Fibroblast of upper back skin (primary cell): Measurements from ENCODE around the gene LRPPRC.
"Not testable (repeated sequence)": the region's sequence is repeated elsewhere in the genome, so short reads cannot be mapped to it uniquely, and the experiment has no call there.

Experiments used
- DNase-seq: peaks from one replicate; pipeline ENCODE4 v3.0.0-alpha.2; 2013

Gene LRPPRC

DNA sequence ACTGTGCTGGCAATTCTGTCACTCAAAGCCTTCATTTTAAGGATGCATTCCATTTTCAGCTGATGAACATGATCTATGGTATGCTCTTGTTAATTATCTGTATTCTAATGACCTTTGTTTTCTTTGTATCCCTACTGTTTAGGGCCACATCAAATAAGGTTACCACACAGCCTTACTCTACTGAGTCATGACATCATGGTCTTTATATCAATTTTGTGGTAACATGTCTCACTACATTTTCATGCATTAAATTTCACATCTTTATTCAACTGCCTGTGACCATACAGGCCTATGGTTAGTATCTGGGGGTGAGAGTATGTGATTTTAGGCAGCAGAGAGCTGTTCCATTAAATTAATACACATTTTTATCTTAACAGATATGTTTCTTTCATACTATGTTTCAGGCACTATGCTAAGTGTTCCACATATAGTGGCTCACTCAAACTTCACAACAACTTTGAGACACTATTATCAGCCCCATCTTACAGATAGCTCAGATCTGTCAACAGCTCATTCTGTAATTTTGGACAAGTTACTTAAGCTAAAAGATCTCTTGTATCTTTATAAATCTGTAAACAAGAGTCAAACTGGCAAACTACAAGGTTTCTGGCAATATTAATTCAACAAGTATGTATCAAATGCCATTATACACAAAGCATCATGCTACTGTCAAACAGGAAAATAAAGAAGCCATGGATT, 18.0 kb downstream of the LRPPRC start:
- DNase-seq: no peak

DNA sequence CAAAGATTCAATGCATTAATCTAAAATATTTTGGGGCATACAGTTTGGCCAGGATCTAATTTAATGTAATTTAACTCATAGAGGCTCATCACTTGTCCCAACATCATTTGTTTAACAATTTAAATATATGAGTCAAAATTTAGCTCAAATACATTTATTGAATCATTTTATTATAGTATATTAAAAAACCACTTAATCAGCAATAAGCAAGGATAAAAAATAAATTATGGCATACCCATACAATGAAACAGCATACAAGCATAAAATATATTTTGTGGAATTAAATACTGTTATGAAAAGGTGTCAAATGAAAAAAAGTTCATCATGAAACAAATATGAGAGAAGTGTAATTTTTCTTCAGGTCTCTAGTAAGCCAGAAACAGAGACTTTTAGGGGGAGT, 34.9 kb downstream of the LRPPRC start:
- DNase-seq: no peak

DNA sequence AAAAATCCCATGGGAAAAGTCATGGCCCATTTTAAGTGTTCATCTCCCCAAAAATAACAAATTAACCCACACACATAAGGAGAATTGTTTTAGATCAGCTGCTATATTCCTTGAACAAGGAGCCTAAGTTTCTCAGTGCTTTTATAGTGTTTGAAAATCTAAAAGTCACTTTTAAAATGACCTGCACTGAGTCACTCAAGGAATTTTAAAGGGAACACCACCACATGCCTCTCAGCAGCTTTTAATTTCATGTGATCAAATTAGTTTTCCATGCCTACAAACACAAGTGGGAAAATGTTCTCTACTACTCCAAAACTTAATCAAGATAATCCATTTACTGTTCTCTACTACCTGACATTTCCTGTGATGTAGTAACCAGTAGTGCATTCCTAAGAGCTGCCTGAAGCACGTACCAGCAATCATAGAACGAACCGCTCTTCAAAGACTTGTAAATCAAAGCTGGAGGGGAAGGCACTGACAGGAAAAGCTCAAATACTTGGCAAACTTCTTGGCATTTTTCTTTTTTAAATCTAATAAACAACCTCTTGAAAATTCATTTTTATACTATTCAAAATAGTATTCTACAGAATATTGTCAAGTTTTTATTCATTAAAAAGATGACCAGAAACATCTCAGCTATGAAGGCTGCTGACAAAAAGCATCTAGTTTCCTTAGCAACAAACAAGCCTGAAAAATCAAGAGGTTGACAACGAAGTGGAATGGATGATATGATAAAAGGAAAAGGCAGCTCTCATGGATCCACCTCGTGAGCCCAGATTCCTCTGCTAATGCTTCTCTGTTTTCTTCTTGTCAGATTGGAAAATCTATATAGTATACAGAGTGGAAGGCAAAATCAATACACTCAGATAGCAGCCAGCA, 37.2 kb downstream of the LRPPRC start:
- no peak for DNase-seq

DNA sequence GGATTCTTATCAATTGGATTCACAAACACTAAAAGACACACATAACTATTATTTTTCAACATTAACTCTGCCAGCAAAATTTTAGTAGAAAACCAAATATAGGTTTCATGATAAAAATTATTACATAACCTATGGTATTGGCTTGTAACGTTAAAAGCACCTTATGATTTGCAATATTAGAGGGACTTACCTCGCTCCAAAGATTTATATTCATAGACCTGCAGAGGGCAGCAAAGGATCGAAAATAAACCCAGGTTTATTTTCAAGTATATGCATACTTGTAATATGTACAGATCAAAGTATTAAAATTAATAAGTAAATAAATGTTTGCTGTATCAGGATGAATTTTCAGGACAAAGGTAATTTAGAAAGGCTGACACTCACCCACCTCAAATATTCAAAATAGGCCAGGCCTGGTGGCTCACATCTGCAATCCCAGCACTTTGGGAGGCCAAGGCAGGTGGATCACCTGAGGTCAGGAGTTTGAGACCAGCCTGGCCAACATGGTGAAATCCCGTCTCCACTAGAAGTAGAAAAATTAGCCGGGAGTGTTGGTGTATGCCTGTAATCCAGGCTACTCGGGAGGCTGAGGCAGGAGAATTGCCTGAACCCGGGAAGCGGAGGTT, 45.3 kb downstream of the LRPPRC start:
- peak; percentile 40 for DNase-seq

DNA sequence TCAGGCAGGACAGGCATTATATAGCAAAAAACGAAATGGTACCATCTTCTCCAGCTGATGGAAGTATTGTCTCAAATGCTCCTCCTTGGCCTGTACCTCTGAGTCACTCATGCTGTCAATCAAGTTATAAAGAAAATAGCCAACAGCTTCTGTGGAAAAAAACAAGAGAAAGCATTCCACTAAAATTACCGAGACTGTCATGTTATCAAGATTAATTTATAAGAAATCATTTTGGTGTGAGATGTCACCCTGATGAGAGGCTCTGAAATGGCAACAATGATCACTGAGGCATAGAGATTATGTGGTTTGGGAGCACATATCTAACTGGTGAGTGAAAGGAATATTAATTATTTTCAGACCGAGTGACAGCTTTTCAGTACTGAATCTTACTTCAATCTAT, 47.4 kb downstream of the LRPPRC start:
- no peak for DNase-seq

DNA sequence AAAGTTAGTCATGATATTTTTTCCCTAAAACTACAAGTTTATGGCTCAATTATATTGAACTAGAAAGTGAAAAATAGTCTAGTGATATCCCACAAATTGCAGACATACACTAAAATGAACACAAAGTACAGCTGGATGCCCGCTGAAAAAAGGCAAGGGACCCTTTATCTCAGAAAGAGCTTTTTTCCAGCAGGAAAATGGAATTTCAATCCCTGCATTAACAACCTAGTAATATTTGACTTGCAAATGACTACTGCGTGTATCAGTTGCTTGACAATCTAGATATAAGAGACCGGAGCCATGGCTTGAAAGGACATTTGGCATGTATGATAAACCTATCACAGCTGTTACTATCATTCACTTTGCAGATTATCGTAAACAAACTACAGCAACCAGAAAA, 49.1 kb downstream of the LRPPRC start:
- no peak for DNase-seq

DNA sequence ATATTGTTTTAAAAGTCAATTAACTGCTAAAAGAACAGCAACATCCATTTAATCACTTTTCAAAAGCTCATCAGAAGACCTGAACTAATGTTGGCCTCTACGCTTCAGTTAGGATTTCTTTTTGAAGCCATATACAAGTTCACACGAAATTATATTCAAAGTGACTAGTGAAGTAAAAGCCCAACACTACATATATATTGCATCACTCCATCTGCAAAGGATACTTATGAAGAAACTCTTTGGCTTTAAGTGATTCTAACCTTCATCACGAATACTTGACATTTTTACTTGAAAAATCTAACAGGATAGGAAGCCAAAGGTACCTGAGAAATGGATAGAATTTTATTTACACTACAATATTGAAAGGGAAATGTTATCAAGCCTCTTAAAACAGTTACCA, 50.4 kb downstream of the LRPPRC start:
- DNase-seq: no peak

DNA sequence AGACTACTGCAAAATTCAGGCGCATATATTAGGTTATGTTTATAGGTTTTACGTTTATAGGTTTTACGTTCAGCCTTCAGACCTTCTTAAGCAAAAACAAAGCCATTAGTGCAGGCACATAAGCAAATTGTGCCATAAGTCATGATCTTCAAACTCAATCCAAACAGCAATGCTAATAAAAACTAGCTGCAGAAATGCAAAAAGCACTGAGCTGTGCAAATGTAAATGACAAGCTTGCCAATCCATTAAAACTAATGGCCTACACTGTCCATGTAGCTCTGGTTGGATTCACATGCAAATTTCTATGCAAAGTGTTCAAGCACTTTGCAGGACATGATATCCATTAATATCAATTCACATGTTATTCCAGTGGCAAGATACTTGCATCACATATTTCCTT, 50.9 kb downstream of the LRPPRC start:
- DNase-seq: no peak

DNA sequence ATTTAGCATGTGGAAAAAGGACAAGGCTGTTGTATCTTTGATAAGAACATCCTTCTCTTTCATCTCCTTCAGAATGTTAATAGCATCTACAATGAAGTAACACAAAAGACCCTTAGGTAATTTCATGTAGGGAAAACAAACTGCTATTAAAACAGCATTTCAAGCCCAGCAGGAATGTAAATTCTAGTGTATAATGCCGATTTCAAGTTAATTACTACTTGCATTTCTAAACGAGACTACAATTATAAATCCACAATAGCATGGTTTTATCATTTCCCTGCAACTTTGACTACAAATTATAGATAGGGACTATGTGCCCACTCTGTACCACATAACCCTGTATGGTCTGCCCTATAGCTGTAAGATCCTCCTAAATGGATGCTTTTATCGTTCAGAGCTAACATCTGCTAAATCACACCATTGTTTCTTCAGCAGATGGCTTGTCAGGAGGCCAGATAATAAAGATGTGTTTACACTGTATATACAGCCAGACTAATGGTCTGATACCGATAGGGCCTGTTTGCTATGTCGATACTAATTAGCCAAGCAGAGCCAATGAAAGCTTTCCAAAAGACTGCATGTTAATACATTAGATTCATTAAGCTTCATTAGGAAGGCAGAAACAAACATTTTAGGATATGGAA, 51.9 kb downstream of the LRPPRC start:
- DNase-seq: no peak

DNA sequence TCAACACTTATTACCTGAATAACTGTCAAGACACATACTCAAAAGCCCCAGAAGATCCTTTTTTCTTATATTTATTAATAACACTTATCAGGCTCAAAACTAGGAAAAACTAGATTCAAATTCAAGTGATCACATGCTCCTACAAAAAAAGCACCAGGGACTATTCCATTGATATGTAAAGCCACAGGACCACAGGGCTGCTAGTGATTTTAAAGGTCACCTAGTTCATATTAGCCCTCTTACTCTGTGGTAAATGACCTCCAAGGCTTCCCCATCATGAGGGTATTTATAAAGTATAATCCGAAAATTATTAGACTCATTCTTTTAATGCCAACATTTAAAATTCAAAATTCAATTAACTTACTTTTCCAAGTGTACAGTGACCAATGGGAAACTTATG, 52.5 kb downstream of the LRPPRC start:
- DNase-seq: no peak

DNA sequence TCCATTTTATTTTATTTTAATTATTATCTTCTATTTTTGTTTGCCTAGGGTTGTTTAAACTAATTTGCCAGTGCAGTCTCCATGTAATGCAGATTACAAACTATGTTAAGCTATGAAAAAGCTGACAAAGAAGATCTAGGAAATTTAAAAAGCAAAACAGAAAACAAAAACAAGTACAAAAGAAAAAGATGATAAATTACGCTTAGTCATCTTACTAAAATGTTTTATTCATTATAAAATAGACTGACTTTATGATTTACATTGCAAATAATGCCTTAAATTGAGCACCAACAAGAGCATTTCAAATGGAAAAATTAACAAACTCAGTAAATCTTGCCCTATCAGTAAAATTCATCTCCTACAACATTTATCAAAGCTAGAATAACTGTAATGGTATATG, 52.9 kb downstream of the LRPPRC start:
- no peak for DNase-seq

DNA sequence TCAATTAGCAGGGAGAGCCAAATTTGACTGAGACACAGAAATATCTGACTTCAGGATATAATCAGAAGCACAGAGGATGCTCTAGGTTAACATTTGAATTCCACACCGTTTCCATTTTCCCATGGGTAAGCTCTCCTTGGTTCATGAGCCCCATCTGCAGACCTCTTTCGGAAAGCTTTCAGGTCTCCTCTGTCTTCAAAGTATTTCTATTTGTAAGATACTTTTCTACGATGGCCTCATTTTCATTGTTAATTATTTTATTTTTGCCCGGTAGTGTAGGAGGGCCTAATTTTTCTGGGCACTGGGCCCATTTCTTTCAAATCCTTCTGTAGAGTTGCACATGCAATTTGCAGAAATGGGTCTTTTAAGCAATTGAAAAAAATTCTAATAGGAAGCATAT, 53.8 kb downstream of the LRPPRC start:
- no peak for DNase-seq

DNA sequence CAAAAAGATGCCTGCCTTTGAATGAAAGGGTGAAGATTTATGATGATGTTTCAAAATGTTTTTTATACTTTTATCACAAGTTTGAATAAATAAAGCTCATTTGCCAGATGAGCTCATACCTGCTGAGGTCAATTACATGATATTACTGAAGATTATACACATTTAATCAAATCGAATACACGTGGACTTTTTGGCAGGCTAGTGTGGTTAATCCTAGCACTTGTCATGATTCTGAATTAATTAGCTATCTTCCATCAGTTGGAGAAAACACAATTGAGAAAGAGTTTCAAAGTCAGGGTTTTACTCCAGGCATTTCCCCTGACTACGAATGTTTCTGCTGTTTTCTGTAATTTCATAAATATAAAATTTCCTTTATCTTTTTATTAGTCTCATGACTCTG, 54.4 kb downstream of the LRPPRC start:
- no peak for DNase-seq

DNA sequence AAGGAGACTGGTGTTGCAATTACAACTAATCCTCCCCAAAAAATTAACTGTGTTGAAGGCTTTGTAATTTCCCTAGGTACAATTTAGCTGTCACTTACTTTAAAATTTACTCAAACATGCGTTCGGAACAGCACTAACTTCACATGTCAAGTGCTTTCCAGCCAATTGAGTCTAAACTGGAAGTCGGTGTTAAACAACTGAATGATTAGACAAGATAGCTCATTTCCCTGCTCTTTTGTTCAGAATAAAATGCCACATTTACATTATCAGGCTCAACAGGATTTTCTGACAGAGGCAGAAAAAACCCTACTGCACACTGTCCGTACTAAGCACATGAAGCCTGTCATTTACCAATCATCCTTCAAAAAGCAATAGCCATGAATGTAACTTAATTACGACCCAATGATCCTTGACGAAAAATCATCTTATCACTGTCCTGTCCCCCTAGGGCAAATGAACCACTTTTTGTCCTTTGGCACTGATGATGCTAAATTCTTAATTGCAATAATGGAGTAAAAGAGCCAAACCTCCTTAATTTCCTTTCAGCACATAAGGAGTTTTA, 56.0 kb downstream of the LRPPRC start:
- DNase-seq: no peak

DNA sequence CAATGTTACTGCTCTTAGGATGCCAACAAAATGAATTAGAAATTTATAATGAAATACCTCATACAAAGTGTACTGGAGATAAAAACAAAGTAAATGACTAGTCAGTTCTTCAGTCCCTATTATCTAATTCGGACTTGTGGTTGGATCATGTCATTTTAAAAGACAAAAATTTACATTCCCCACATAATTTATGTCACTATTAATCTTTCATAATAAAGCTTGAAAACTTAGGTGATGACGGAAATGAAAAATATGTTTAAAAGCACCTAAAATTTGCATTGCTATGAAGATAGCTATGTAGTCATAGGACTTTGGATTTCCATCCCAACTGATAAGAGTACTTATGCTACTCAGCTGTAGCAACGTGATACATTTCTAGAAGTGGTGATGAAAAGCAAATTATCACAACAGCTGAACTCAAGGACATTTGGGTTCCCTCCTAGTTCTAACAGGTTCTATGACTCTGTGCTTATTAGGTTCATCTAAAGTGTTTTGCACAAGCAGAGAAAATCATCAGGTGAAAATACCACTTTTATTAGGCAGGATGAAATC, 58.4 kb downstream of the LRPPRC start:
- DNase-seq: no peak

DNA sequence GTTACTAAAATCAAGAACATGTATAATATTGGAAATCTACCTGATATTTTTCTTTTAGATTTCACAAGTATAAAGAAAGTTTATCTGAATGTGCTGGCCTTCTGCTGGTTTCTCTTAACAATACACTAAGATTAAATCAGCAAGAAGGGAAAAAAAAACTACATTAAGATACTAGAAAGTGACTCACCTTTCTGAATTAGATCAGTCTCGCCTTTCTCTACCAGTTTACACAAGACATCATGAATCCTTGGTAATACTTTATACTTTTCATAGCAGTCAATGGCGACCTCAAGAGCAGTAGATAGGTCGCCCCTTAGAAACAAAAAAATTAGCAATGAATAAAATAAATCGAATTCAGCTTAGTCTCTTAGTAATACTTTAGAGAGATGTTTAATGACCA, 61.2 kb downstream of the LRPPRC start:
- no peak for DNase-seq

DNA sequence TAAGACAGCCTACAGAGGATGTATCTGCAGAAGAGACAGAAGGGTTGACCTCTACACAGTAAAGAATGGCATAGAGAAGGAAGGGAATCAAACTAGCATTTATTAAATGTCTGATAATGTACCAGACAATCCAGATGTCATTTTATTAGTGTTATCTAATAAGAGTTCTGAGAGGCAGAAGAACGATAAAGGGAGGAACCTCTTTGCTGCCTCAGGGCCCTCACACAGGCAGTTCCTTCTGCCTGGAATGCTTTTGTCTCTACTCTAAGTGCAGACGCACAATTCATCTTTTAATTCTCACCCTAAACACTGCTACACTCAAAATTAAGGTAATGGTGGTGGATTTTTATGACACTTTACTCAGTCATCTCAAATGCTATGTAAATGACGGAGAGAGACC, 64.5 kb downstream of the LRPPRC start:
- no peak for DNase-seq

DNA sequence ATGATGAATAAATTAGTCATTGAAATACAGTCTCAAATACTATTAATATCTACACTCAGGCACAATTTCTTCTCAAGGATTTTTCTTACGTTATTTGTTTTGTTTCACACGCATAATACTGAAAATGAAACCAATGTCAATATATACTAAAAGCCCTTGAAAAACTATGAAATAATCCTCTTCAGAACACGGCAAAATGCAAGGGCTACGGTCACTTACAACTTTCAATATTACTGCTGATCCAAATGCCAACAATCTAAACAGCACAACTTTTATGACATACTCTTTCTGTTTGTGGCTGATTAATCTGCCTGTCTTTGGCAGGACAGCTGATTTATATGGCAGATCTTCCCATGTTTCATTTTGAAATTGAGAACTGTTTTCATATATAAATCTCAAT, 68.3 kb downstream of the LRPPRC start:
- no peak for DNase-seq

DNA sequence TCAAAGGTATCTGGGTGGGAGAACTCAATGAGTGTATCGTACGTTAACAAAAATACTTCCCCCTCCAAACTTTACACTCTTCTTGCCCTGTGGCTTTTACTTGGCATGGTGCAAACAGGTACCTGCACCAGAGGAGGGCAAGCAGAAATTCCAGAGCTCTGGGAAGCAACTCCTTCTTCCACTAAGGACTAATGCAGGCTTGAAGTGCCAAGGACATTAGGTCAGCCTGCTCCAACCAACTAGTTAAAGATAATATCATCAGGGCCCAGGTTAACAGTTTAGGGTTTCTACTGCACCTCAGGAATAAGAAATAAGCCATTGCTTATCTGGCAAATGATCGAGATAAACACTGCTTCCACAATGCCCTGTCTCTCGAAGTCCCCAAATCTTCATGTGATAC, 70.4 kb downstream of the LRPPRC start:
- no peak for DNase-seq

DNA sequence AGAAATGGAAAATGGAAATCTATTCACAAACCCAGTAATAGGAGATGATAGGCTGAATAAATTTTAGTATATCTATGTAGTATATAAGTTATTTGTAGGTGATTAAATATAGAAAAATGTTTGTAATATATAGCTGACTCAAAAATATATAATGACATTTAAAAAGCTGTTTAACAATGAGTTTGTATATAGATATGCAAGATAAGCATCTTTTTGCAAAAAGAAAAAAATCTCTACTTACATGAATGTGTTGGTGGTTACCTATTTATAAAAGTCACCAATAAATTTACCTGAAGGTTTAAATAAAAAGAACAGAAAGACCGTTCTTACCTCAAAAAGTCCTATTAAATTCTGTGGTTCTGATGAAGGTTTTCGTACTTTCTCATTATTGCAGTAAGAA, 71.3 kb downstream of the LRPPRC start:
- DNase-seq: no peak

DNA sequence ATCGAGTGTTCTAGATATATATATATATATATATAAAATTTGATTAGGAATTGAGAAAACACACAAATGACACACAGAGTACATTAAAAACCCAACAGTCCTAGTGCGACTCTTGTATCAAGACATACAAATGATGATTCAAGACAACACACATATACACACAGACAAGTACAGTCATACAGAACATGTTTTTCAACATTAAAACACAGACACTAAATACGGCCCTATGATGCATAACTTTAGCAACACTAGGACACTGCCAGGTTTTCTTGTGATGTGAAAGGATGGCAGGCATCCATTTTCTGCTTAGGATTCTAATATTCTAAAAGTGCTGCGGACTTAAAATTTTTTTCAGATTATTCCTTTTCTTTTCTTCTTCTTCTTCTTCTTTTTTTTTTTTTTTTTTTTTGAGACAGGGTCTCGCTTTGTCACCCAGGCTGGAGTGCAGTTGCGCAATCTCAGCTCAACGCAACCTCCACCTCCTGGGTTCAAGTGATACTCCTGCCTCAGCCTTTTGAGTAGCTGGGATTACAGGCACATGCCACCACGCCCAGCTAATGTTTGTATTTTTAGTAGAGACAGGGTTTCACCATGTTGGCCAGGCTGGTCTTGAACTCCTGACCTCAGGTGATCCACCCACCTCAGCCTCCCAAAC, 84.5 kb downstream of the LRPPRC start:
- DNase-seq: not testable (repeated sequence)

DNA sequence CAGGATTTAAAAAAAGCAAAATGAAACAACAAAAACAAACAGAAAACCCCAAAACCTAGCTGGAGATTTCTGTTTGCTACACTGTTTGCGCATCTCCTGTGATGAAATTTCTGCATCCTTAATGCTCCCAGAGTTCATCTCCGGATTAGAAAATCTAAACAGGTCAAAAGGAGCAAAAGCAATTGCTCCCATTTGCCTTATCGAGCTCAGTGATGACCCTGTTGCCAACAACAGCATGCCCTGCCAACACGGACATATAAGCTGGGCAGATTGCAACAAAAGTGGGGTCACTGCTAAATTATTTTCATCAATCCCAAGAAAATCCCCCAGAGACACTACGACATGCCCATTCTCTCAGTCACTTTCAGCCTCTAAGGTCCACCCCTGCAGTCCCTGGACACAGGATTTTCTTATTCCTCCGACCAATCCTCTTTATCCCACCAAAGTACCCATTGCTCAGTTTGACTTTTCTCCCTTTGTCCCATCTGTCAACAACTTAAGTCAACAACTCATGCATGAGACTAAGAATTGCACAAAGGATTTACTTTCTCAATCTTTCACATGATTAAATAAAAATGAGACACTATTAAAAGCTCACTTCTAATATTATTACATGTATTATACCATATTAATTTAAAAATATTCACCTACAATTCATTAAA, 89.2 kb downstream of the LRPPRC start:
- no peak for DNase-seq
